MM.1S (cell line): ENCODE results near the gene WDR64.

ENCODE experiments used
- EZH2 ChIP-seq: fragments of 300-600 bp; sonication (generic); optimal IDR thresholded peaks from 2 replicates; pipeline ENCODE3; 2017; ENCODE audit warnings: low read depth, mild to moderate bottlenecking, antibody characterized with exemption, low read length, mixed read lengths
- TF ChIP-seq, protein P1 (sequence below): fragments of 300-600 bp; sonication (generic); IDR thresholded peaks from 2 replicates; pipeline ENCODE4 v1.5.1; 2016; ENCODE audit warnings: antibody characterized with exemption, low read length, mixed read lengths

DNA sequence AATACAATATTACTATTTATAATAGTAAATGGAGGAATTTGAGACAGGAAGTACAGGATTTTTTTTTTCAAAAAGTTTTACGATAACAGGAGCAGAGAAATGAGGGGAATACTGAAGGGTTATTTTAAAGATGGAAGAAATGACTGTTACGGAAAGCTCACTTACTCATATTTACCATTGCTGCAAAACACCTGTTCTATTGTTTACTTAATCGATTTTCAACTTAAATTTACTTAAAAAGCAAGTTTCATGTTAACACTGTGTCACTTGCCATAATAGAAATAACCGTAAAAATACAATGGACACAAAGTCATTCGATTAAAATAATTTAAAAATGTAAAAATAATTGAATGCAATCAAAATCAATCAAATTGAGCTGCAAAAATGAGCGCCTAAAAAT lies 192.5 kb downstream of the WDR64 start:
- TF ChIP-seq, protein P1, sequence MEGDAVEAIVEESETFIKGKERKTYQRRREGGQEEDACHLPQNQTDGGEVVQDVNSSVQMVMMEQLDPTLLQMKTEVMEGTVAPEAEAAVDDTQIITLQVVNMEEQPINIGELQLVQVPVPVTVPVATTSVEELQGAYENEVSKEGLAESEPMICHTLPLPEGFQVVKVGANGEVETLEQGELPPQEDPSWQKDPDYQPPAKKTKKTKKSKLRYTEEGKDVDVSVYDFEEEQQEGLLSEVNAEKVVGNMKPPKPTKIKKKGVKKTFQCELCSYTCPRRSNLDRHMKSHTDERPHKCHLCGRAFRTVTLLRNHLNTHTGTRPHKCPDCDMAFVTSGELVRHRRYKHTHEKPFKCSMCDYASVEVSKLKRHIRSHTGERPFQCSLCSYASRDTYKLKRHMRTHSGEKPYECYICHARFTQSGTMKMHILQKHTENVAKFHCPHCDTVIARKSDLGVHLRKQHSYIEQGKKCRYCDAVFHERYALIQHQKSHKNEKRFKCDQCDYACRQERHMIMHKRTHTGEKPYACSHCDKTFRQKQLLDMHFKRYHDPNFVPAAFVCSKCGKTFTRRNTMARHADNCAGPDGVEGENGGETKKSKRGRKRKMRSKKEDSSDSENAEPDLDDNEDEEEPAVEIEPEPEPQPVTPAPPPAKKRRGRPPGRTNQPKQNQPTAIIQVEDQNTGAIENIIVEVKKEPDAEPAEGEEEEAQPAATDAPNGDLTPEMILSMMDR: no peak
- TF ChIP-seq EZH2: no peak
